Measurements from ENCODE around the gene HNRNPR. TPM values are rescaled to one million over a fixed set of nuclear protein-coding genes. Genes with fewer than 3 reads are reported as not detected.
"Not testable (repeated sequence)": the region's sequence is repeated elsewhere in the genome, so short reads cannot be mapped to it uniquely, and the experiment has no call there.

Gene HNRNPR
- total and polyA plus RNA-seq, 9 of the 15 experiments (the other 6 are each of a cell fraction or from before 2014, with no cell fraction given): 80.9 to 372 (median 301) TPM

DNA sequence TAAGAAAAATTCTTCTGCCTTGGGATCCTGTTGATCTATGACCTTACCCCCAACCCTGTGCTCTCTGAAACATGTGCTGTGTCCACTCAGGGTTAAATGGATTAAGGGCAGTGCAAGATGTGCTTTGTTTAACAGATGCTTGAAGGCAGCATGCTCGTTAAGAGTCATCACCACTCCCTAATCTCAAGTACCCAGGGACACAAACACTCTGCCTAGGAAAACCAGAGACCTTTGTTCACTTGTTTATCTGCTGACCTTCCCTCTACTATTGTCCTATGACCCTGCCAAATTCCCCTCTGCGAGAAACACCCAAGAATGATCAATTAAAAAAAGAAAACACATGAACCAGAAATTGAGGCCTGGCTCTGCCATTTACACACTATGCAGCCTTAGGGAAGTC, 86.0 kb downstream of the HNRNPR start:
- H3K4me2 ChIP-seq (ENCODE audit: insufficient read depth, low read length): peak overlapping the region; percentile 3; the same call in 1 of the 2 replicates
- DNase-seq (ENCODE audit: extremely low read depth in 1 of 4, low spot score in 3 of 4); H3K27ac ChIP-seq (ENCODE audit: extremely low read depth, low read depth, low read length); H2AFZ ChIP-seq (ENCODE audit: low read depth, low read length); H3K4me3 ChIP-seq; H3K79me2 ChIP-seq (ENCODE audit: control insufficient read depth, insufficient read depth, low read length); H3K9me1 ChIP-seq (ENCODE audit: control insufficient read depth, insufficient read depth, low read length); H3K36me3 ChIP-seq (ENCODE audit: control insufficient read depth, insufficient read depth, low read length); BruUV-seq (replicated peaks); CTCF ChIA-PET (ENCODE audit: low intra/inter-chr PET ratio); in situ Hi-C loops (cut with MboI); H3K9me3 ChIP-seq (replicated peaks; ENCODE audit: control insufficient read depth, insufficient read depth, low read depth, low read length); intact Hi-C loops (cut with micrococcal nuclease); FAIRE-seq; ATAC-seq; H3K27me3 ChIP-seq (ENCODE audit: control insufficient read depth in 2 of 2, insufficient read depth in 2 of 2, low read length in 2 of 2); H3K9ac ChIP-seq (ENCODE audit: insufficient read depth in 1 of 2, low read depth in 2 of 2, low read length in 2 of 2); H4K20me1 ChIP-seq (replicated peaks; ENCODE audit: control insufficient read depth, insufficient read depth, low read length); TF ChIP-seq NR2C1 (IDR thresholded peaks at IDR 0.05): not testable (repeated sequence)
- POLR2A ChIA-PET: interaction anchor here (2.2 kb wide), 1 partner anchor 10 kb away, joined by 7 read pairs; no protein-coding TSS in a partner anchor
- TF ChIP-seq SOX6 (IDR thresholded peaks at IDR 0.05): peak; percentile 68
- 0 out of 2 replicates have a peak, but pooled peaks have one; percentile 17 for TF ChIP-seq NR2C1 (tag; IDR thresholded peaks at IDR 0.05)
- TF ChIP-seq FOXK2 (conservative IDR thresholded peaks at IDR 0.05 in 1 of 2, IDR thresholded peaks at IDR 0.05 in 1 of 2; ENCODE audit: low read depth in 2 of 2): 0 out of 4 replicates have a peak, but pooled peaks of 1 of the 2 experiments have one; percentile 9
- TF ChIP-seq ARID1B (IDR thresholded peaks at IDR 0.05): peak; percentile 36; the same call in 1 of the 2 replicates
- peak in 1 of 2 experiments; percentile 7; a peak in 1 of 4 replicates for TF ChIP-seq KDM1A (IDR thresholded peaks at IDR 0.05)
- peak; percentile 39 for TF ChIP-seq CBFA2T2 (conservative IDR thresholded peaks at IDR 0.05)
- TF ChIP-seq CBFA2T3 (IDR thresholded peaks at IDR 0.05): peak; percentile 68
- 0% methylated on average over 2 of the region's 2 CpGs for WGBS (ENCODE audit: insufficient coverage, low coverage, missing lambda C conversion rate)
- H3K4me1 ChIP-seq (replicated peaks in 1 of 2; ENCODE audit: control insufficient read depth in 2 of 2, insufficient read depth in 2 of 2, low read length in 2 of 2): peaks cover under 1 to 12% of the 10 kb centered on the region in 2 experiments; a peak in 3 of 5 replicates

DNA sequence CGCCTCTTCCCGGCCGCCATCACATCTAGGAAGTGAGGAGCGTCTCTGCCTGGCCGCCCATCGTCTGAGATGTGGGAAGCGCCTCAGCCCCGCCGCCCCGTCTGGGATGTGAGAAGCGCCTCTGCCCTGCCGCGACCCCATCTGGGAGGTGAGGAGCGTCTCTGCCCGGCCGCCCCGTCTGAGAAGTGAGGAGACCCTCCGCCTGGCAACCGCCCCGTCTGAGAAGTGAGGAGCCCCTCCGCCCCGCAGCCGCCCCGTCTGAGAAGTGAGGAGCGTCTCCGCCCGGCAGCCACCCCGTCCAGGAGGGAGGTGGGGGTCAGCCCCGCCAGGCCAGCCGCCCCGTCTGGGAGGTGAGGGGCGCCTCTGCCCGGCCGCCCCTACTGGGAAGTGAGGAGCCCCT, 86.7 kb downstream of the HNRNPR start:
- POLR2A ChIA-PET; H3K36me3 ChIP-seq (ENCODE audit: control insufficient read depth, insufficient read depth, low read length); intact Hi-C loops (cut with micrococcal nuclease); DNase-seq (ENCODE audit: extremely low read depth in 1 of 4, low spot score in 3 of 4); in situ Hi-C loops (cut with MboI); H3K9ac ChIP-seq (ENCODE audit: insufficient read depth in 1 of 2, low read depth in 2 of 2, low read length in 2 of 2); H3K27ac ChIP-seq (ENCODE audit: extremely low read depth, low read depth, low read length); BruUV-seq (replicated peaks); H3K79me2 ChIP-seq (ENCODE audit: control insufficient read depth, insufficient read depth, low read length); FAIRE-seq; H2AFZ ChIP-seq (ENCODE audit: low read depth, low read length); H4K20me1 ChIP-seq (replicated peaks; ENCODE audit: control insufficient read depth, insufficient read depth, low read length); CTCF ChIA-PET (ENCODE audit: low intra/inter-chr PET ratio); H3K9me1 ChIP-seq (ENCODE audit: control insufficient read depth, insufficient read depth, low read length); ATAC-seq; H3K9me3 ChIP-seq (replicated peaks; ENCODE audit: control insufficient read depth, insufficient read depth, low read depth, low read length); H3K27me3 ChIP-seq (ENCODE audit: control insufficient read depth in 2 of 2, insufficient read depth in 2 of 2, low read length in 2 of 2); H3K4me2 ChIP-seq (ENCODE audit: insufficient read depth, low read length); H3K4me3 ChIP-seq: not testable (repeated sequence)
- H3K4me1 ChIP-seq (replicated peaks in 1 of 2; ENCODE audit: control insufficient read depth in 2 of 2, insufficient read depth in 2 of 2, low read length in 2 of 2): peaks cover 3 to 12% of the 10 kb centered on the region in 2 experiments; a peak in 3 of 5 replicates
- WGBS (ENCODE audit: insufficient coverage, low coverage, missing lambda C conversion rate): 61% methylated on average over 18 of the region's 34 CpGs

Other genes starting within 250 kb of the HNRNPR start
- gene LUZP1, start 175.4 kb downstream of the HNRNPR start, total RNA-seq (2014; rRNA removed): 10.2 and 12.4 TPM in 2 replicates
- gene LUZP1, start 175.4 kb downstream of the HNRNPR start, total RNA-seq (2014; rRNA removed; fragmentation: Illumina TruSeq; extraction: Trizol): 12.6 and 14.2 TPM in 2 replicates
- gene LUZP1, start 175.4 kb downstream of the HNRNPR start, total RNA-seq (2015; rRNA removed; fragmentation: Illumina TruSeq; extraction: Trizol): 13.8 and 15.3 TPM in 2 replicates
- gene LUZP1, start 175.4 kb downstream of the HNRNPR start, total RNA-seq (2021): 16.9 and 19.1 TPM in 2 replicates
- gene LUZP1, start 175.4 kb downstream of the HNRNPR start, polyA plus RNA-seq (2011; rRNA removed): 10.0 and 11.2 TPM in 2 replicates
- gene LUZP1, start 175.4 kb downstream of the HNRNPR start, polyA plus RNA-seq (2014; fragmentation: Illumina TruSeq; extraction: Trizol): 14.2 and 14.7 TPM in 2 replicates
- gene LUZP1, start 175.4 kb downstream of the HNRNPR start, polyA plus RNA-seq (2014; fragmentation: Nextera tagmentation; extraction: Ambion mirVana): 10 to 100 TPM in 1 of 2 experiments, 1 to 10 TPM in 1; 6.5 to 11.8 TPM
- 6.8 and 7.7 TPM in 2 replicates for gene LUZP1, start 175.4 kb downstream of the HNRNPR start, polyA plus RNA-seq (2014; rRNA removed)
- not detected in 2 replicates for gene HTR1D, start 126.8 kb downstream of the HNRNPR start, total RNA-seq (2014; rRNA removed)
- gene HTR1D, start 126.8 kb downstream of the HNRNPR start, total RNA-seq (2014; rRNA removed; fragmentation: Illumina TruSeq; extraction: Trizol): not detected in 2 replicates
- not detected in 2 replicates for gene HTR1D, start 126.8 kb downstream of the HNRNPR start, total RNA-seq (2015; rRNA removed; fragmentation: Illumina TruSeq; extraction: Trizol)
- gene HTR1D, start 126.8 kb downstream of the HNRNPR start, total RNA-seq (2021): 0.04 TPM in 1 of 2 replicates, not detected in the other
- 0.04 and 0.08 TPM in 2 replicates for gene HTR1D, start 126.8 kb downstream of the HNRNPR start, polyA plus RNA-seq (2011; rRNA removed)
- 0.09 TPM in 1 of 2 replicates, not detected in the other for gene HTR1D, start 126.8 kb downstream of the HNRNPR start, polyA plus RNA-seq (2014; fragmentation: Illumina TruSeq; extraction: Trizol)
- under 1 TPM in 1 of 2 experiments, not detected in 1; 0.03 TPM for gene HTR1D, start 126.8 kb downstream of the HNRNPR start, polyA plus RNA-seq (2014; fragmentation: Nextera tagmentation; extraction: Ambion mirVana)
- 0.08 and 0.09 TPM in 2 replicates for gene HTR1D, start 126.8 kb downstream of the HNRNPR start, polyA plus RNA-seq (2014; rRNA removed)
- 6.2 and 7.0 TPM in 2 replicates for gene ZNF436, start 25.6 kb upstream of the HNRNPR start, total RNA-seq (2014; rRNA removed)
- 8.3 and 9.4 TPM in 2 replicates for gene ZNF436, start 25.6 kb upstream of the HNRNPR start, total RNA-seq (2014; rRNA removed; fragmentation: Illumina TruSeq; extraction: Trizol)
- gene ZNF436, start 25.6 kb upstream of the HNRNPR start, total RNA-seq (2015; rRNA removed; fragmentation: Illumina TruSeq; extraction: Trizol): 11.3 and 11.9 TPM in 2 replicates
- gene ZNF436, start 25.6 kb upstream of the HNRNPR start, total RNA-seq (2021): 6.9 and 7.4 TPM in 2 replicates
- gene ZNF436, start 25.6 kb upstream of the HNRNPR start, polyA plus RNA-seq (2011; rRNA removed): 8.0 and 9.7 TPM in 2 replicates
- gene ZNF436, start 25.6 kb upstream of the HNRNPR start, polyA plus RNA-seq (2014; fragmentation: Illumina TruSeq; extraction: Trizol): 6.8 and 7.3 TPM in 2 replicates
- 1 to 10 TPM; 2.1 to 3.3 TPM for gene ZNF436, start 25.6 kb upstream of the HNRNPR start, polyA plus RNA-seq (2014; fragmentation: Nextera tagmentation; extraction: Ambion mirVana)
- gene ZNF436, start 25.6 kb upstream of the HNRNPR start, polyA plus RNA-seq (2014; rRNA removed): 3.8 and 4.5 TPM in 2 replicates
- gene TCEA3, start 80.5 kb upstream of the HNRNPR start, total RNA-seq (2014; rRNA removed): 0.33 and 0.54 TPM in 2 replicates
- gene TCEA3, start 80.5 kb upstream of the HNRNPR start, total RNA-seq (2014; rRNA removed; fragmentation: Illumina TruSeq; extraction: Trizol): 0.45 and 0.51 TPM in 2 replicates
- 0.34 and 0.36 TPM in 2 replicates for gene TCEA3, start 80.5 kb upstream of the HNRNPR start, total RNA-seq (2015; rRNA removed; fragmentation: Illumina TruSeq; extraction: Trizol)
- 0.49 and 0.55 TPM in 2 replicates for gene TCEA3, start 80.5 kb upstream of the HNRNPR start, total RNA-seq (2021)
- gene TCEA3, start 80.5 kb upstream of the HNRNPR start, polyA plus RNA-seq (2011; rRNA removed): 0.34 and 0.54 TPM in 2 replicates
- gene TCEA3, start 80.5 kb upstream of the HNRNPR start, polyA plus RNA-seq (2014; fragmentation: Illumina TruSeq; extraction: Trizol): 0.16 and 0.66 TPM in 2 replicates
- under 1 TPM; 0.03 to 0.10 TPM for gene TCEA3, start 80.5 kb upstream of the HNRNPR start, polyA plus RNA-seq (2014; fragmentation: Nextera tagmentation; extraction: Ambion mirVana)
- 0.13 and 0.80 TPM in 2 replicates for gene TCEA3, start 80.5 kb upstream of the HNRNPR start, polyA plus RNA-seq (2014; rRNA removed)
- gene ASAP3, start 139.9 kb upstream of the HNRNPR start, total RNA-seq (2014; rRNA removed): 19.0 and 23.0 TPM in 2 replicates
- 14.3 and 14.8 TPM in 2 replicates for gene ASAP3, start 139.9 kb upstream of the HNRNPR start, total RNA-seq (2014; rRNA removed; fragmentation: Illumina TruSeq; extraction: Trizol)
- gene ASAP3, start 139.9 kb upstream of the HNRNPR start, total RNA-seq (2015; rRNA removed; fragmentation: Illumina TruSeq; extraction: Trizol): 15.7 and 17.4 TPM in 2 replicates
- gene ASAP3, start 139.9 kb upstream of the HNRNPR start, total RNA-seq (2021): 27.6 and 31.2 TPM in 2 replicates
- gene ASAP3, start 139.9 kb upstream of the HNRNPR start, polyA plus RNA-seq (2011; rRNA removed): 16.1 and 25.4 TPM in 2 replicates
- 21.3 and 22.3 TPM in 2 replicates for gene ASAP3, start 139.9 kb upstream of the HNRNPR start, polyA plus RNA-seq (2014; fragmentation: Illumina TruSeq; extraction: Trizol)
- gene ASAP3, start 139.9 kb upstream of the HNRNPR start, polyA plus RNA-seq (2014; fragmentation: Nextera tagmentation; extraction: Ambion mirVana): 1 to 10 TPM; 1.7 to 2.8 TPM
- 17.9 and 20.3 TPM in 2 replicates for gene ASAP3, start 139.9 kb upstream of the HNRNPR start, polyA plus RNA-seq (2014; rRNA removed)
- 14.9 and 19.9 TPM in 2 replicates for gene E2F2, start 186.9 kb upstream of the HNRNPR start, total RNA-seq (2014; rRNA removed)
- gene E2F2, start 186.9 kb upstream of the HNRNPR start, total RNA-seq (2014; rRNA removed; fragmentation: Illumina TruSeq; extraction: Trizol): 11.0 and 11.4 TPM in 2 replicates
- gene E2F2, start 186.9 kb upstream of the HNRNPR start, total RNA-seq (2015; rRNA removed; fragmentation: Illumina TruSeq; extraction: Trizol): 11.7 and 12.0 TPM in 2 replicates
- gene E2F2, start 186.9 kb upstream of the HNRNPR start, total RNA-seq (2021): 22.5 and 25.3 TPM in 2 replicates
- gene E2F2, start 186.9 kb upstream of the HNRNPR start, polyA plus RNA-seq (2011; rRNA removed): 3.1 and 4.2 TPM in 2 replicates
- 14.3 and 16.1 TPM in 2 replicates for gene E2F2, start 186.9 kb upstream of the HNRNPR start, polyA plus RNA-seq (2014; fragmentation: Illumina TruSeq; extraction: Trizol)
- gene E2F2, start 186.9 kb upstream of the HNRNPR start, polyA plus RNA-seq (2014; fragmentation: Nextera tagmentation; extraction: Ambion mirVana): 1 to 10 TPM; 3.8 to 4.0 TPM
- gene E2F2, start 186.9 kb upstream of the HNRNPR start, polyA plus RNA-seq (2014; rRNA removed): 10.1 and 10.3 TPM in 2 replicates
- 50.9 and 59.4 TPM in 2 replicates for gene ID3, start 215.2 kb upstream of the HNRNPR start, total RNA-seq (2014; rRNA removed)
- 12.6 and 17.2 TPM in 2 replicates for gene ID3, start 215.2 kb upstream of the HNRNPR start, total RNA-seq (2014; rRNA removed; fragmentation: Illumina TruSeq; extraction: Trizol)
- 17.7 and 20.4 TPM in 2 replicates for gene ID3, start 215.2 kb upstream of the HNRNPR start, total RNA-seq (2015; rRNA removed; fragmentation: Illumina TruSeq; extraction: Trizol)
- gene ID3, start 215.2 kb upstream of the HNRNPR start, total RNA-seq (2021): 42.2 and 44.8 TPM in 2 replicates
- gene ID3, start 215.2 kb upstream of the HNRNPR start, polyA plus RNA-seq (2011; rRNA removed): 28.6 and 59.8 TPM in 2 replicates
- 23.5 and 30.8 TPM in 2 replicates for gene ID3, start 215.2 kb upstream of the HNRNPR start, polyA plus RNA-seq (2014; fragmentation: Illumina TruSeq; extraction: Trizol)
- 10 to 100 TPM in 1 of 2 experiments, 1 to 10 TPM in 1; 6.8 to 13.2 TPM for gene ID3, start 215.2 kb upstream of the HNRNPR start, polyA plus RNA-seq (2014; fragmentation: Nextera tagmentation; extraction: Ambion mirVana)
- 44.4 and 54.2 TPM in 2 replicates for gene ID3, start 215.2 kb upstream of the HNRNPR start, polyA plus RNA-seq (2014; rRNA removed)

Measured in K562 (cell line).